Smooth muscle cell (in vitro differentiated cells): ENCODE measurements around the gene FAXDC2. TPM values are rescaled to one million over a fixed set of nuclear protein-coding genes. Genes with fewer than 3 reads are reported as not detected.

Experiments
- DNase-seq: peaks from one replicate; lab custom pipeline; 2025; ENCODE audit not compliant: unreplicated experiment; lab: John Stamatoyannopoulos, UW
- H2AFZ ChIP-seq: fragments of 200-600 bp; sonication (generic); 2 replicates; pipeline ENCODE4 v1.6.0; 2016; ENCODE audit warnings: antibody characterized with exemption, low read depth, mild to moderate bottlenecking
- H3F3A ChIP-seq: fragments of 200-600 bp; sonication (generic); 2 replicates; pipeline ENCODE4 v1.6.0; 2017; ENCODE audit warnings: antibody characterized with exemption, low read depth
- H3K27ac ChIP-seq: fragments of 200-600 bp; sonication (generic); 2 replicates; pipeline ENCODE4 v1.5.1; 2016; ENCODE audit warnings: low read depth, mild to moderate bottlenecking
- H3K27me3 ChIP-seq: fragments of 200-600 bp; sonication (generic); 2 replicates; pipeline ENCODE4 v1.6.1; 2016; ENCODE audit warnings: low read depth, mild to moderate bottlenecking
- H3K36me3 ChIP-seq: fragments of 200-600 bp; sonication (generic); 2 replicates; pipeline ENCODE4 v1.5.1; 2016; ENCODE audit warnings: low read depth
- H3K4me1 ChIP-seq: fragments of 200-600 bp; sonication (generic); 2 replicates; pipeline ENCODE4 v1.5.1; 2016; ENCODE audit warnings: low read depth
- H3K4me2 ChIP-seq: fragments of 200-600 bp; sonication (generic); 2 replicates; pipeline ENCODE4 v1.6.0; 2016; ENCODE audit warnings: mild to moderate bottlenecking
- H3K4me3 ChIP-seq: fragments of 200-600 bp; sonication (generic); 2 replicates; pipeline ENCODE4 v1.5.1; 2016; ENCODE audit warnings: mild to moderate bottlenecking
- H3K79me2 ChIP-seq: fragments of 200-600 bp; sonication (generic); 2 replicates; pipeline ENCODE4 v1.6.0; 2016; ENCODE audit warnings: low read depth, mild to moderate bottlenecking
- H3K9ac ChIP-seq: fragments of 200-600 bp; sonication (generic); 2 replicates; pipeline ENCODE4 v1.6.0; 2016; ENCODE audit warnings: low read depth
- H3K9me3 ChIP-seq: fragments of 200-600 bp; sonication (generic); replicated peaks from 2 replicates; pipeline ENCODE4 v1.5.1; 2016; ENCODE audit warnings: low read depth
- H4K20me1 ChIP-seq: fragments of 200-600 bp; sonication (generic); 2 replicates; pipeline ENCODE4 v1.6.0; 2016; ENCODE audit warnings: low read depth
- CTCF ChIP-seq: fragments of 200-600 bp; sonication (generic); IDR thresholded peaks from 2 replicates; pipeline ENCODE4 v1.5.1; 2017; ENCODE audit warnings: borderline replicate concordance, mild to moderate bottlenecking, antibody characterized with exemption; ENCODE audit not compliant: insufficient read depth, poor library complexity, severe bottlenecking
- WGBS: methylation state at CpG from one replicate; pipeline ENCODE4 v1.1.7; 2016; ENCODE audit warnings: low lambda C conversion rate; 5-methylcytosine and 5-hydroxymethylcytosine counted together
- polyA plus RNA-seq: library from polyadenylated mRNA; unstranded; fragments of >200 nt; fragmentation: Nextera tagmentation; extraction: Ambion mirVana; gene quantifications from 2 replicates; pipeline ENCODE4 v1.2.1, GENCODE V29; 2016
- total RNA-seq: library from RNA; depleted of rRNA; stranded (reverse); fragments of >200 nt; gene quantifications from 2 replicates; pipeline ENCODE4 v1.2.3, GENCODE V29; 2014

Gene FAXDC2
- total and polyA plus RNA-seq, 2 experiments from 2014 or later = 2.0 to 2.5 TPM

- DNase-seq = no peak
- no peak overlapping the region for H3K9ac ChIP-seq
- no peak overlapping the region for H3K4me2 ChIP-seq
- H3F3A ChIP-seq = no peaks in the 10 kb centered on the region
- H3K79me2 ChIP-seq = no peaks in the 10 kb centered on the region
- H3K4me1 ChIP-seq = peaks cover 7% of the 10 kb centered on the region
- no peaks in the 10 kb centered on the region for H3K36me3 ChIP-seq
- no peak for TF ChIP-seq CTCF
- H2AFZ ChIP-seq = no peak overlapping the region
- no peak overlapping the region for H3K27ac ChIP-seq
- 86% methylated on average over 4 of the region's 4 CpGs for WGBS
- no peak overlapping the region for H3K4me3 ChIP-seq
- no peaks in the 10 kb centered on the region for H3K27me3 ChIP-seq
- no peaks in the 10 kb centered on the region for H4K20me1 ChIP-seq
- H3K9me3 ChIP-seq = no peaks in the 10 kb centered on the region
Measured at GRCh38 chr5:154881986-154882385, 31.6 kb upstream of the FAXDC2 start.

- DNase-seq = no peak
- H3K4me1 ChIP-seq = no peaks in the 10 kb centered on the region
- H4K20me1 ChIP-seq = peaks cover 4% of the 10 kb centered on the region
- H3F3A ChIP-seq = peaks cover 3% of the 10 kb centered on the region
- no peak overlapping the region for H3K9ac ChIP-seq
- no peaks in the 10 kb centered on the region for H3K9me3 ChIP-seq
- no peaks in the 10 kb centered on the region for H3K79me2 ChIP-seq
- H3K4me3 ChIP-seq = no peak overlapping the region
- TF ChIP-seq CTCF = no peak
- no peak overlapping the region for H3K4me2 ChIP-seq
- WGBS = 97% methylated on average over 14 of the region's 14 CpGs
- H2AFZ ChIP-seq = no peak overlapping the region
- H3K27ac ChIP-seq = no peak overlapping the region
- peaks cover 17% of the 10 kb centered on the region for H3K36me3 ChIP-seq
- no peaks in the 10 kb centered on the region for H3K27me3 ChIP-seq
Measured at GRCh38 chr5:154878642-154879335, 28.4 kb upstream of the FAXDC2 start.

GRCh38 chr5:154873791-154874331, 23.5 kb upstream of the FAXDC2 start:
- 97% methylated on average over 5 of the region's 5 CpGs for WGBS
- Histone ChIP-seq H3F3A (peaks cover 7% of the 10 kb centered on the region), H4K20me1 (peaks cover 36% of the 10 kb centered on the region), H3K4me2 (no peak overlapping the region), H3K27ac (no peak overlapping the region), H3K9me3 (no peaks in the 10 kb centered on the region), H2AFZ (no peak overlapping the region), H3K79me2 (peaks cover 4% of the 10 kb centered on the region), H3K36me3 (peaks cover 36% of the 10 kb centered on the region), H3K9ac (no peak overlapping the region), H3K27me3 (no peaks in the 10 kb centered on the region), H3K4me1 (no peaks in the 10 kb centered on the region), H3K4me3 (no peak overlapping the region)
- no peak for DNase-seq
- no peak for TF ChIP-seq CTCF

GRCh38 chr5:154871734-154872133, 21.3 kb upstream of the FAXDC2 start:
- Histone ChIP-seq H4K20me1 (peaks cover 56% of the 10 kb centered on the region), H3K4me2 (no peak overlapping the region), H3K9me3 (no peaks in the 10 kb centered on the region), H3K36me3 (peaks cover 35% of the 10 kb centered on the region), H3K27me3 (no peaks in the 10 kb centered on the region), H3K4me3 (no peak overlapping the region), H3K9ac (no peak overlapping the region), H3K27ac (no peak overlapping the region), H2AFZ (no peak overlapping the region), H3F3A (peaks cover 7% of the 10 kb centered on the region), H3K79me2 (peaks cover 11% of the 10 kb centered on the region), H3K4me1 (no peaks in the 10 kb centered on the region)
- no peak for TF ChIP-seq CTCF
- DNase-seq = no peak
- 96% methylated on average over 4 of the region's 4 CpGs for WGBS
